ENCODE data around the gene SP2. TPM values are rescaled to one million over a fixed set of nuclear protein-coding genes. Genes with fewer than 3 reads are reported as not detected.

Gene SP2
- total RNA-seq, 1 donor from 2014 or later = 12.1 TPM

GRCh38 chr17:47916489-47917208 is 20.6 kb downstream of the SP2 start:
- Histone ChIP-seq H4K20me1 (ENCODE audit: insufficient read depth, low read length) (peaks cover 4% of the 10 kb centered on the region), H3K36me3 (ENCODE audit: insufficient read depth, low read length) (no peaks in the 10 kb centered on the region), H3K4me1 (ENCODE audit: insufficient read depth, low read length) (no peaks in the 10 kb centered on the region), H3K9me3 (ENCODE audit: insufficient read depth, low read depth, low read length) (no peaks in the 10 kb centered on the region), H3K9ac (ENCODE audit: low read length) (no peak overlapping the region), H3K4me3 (ENCODE audit: insufficient read depth, low read depth, low read length) (no peak overlapping the region), H3K27ac (ENCODE audit: low read depth, low read length) (no peak overlapping the region), H3K79me2 (ENCODE audit: insufficient read depth, low read length) (no peaks in the 10 kb centered on the region), H3K4me2 (ENCODE audit: low read length) (no peak overlapping the region), H2AFZ (ENCODE audit: low read depth, low read length) (no peak overlapping the region), H3K27me3 (ENCODE audit: insufficient read depth, low read length) (no peaks in the 10 kb centered on the region)
- no peaks in the 10 kb centered on the region for H3K27me3 Mint-ChIP-seq (ENCODE audit: low read depth, unreplicated experiment)
- H3K27ac Mint-ChIP-seq (ENCODE audit: unreplicated experiment) = no peak overlapping the region
- H3K4me3 Mint-ChIP-seq (ENCODE audit: unreplicated experiment) = no peak overlapping the region
- no peaks in the 10 kb centered on the region for H3K4me1 Mint-ChIP-seq (ENCODE audit: low read depth, unreplicated experiment)
- FAIRE-seq = no peak
- no peaks in the 10 kb centered on the region for H3K9me3 Mint-ChIP-seq (ENCODE audit: unreplicated experiment)
- DNase-seq (ENCODE audit: low read depth) = no peak
- no peak for TF ChIP-seq EZH2 (IDR thresholded peaks at IDR 0.05; ENCODE audit: insufficient read depth, low read length)
- TF ChIP-seq CTCF (IDR thresholded peaks at IDR 0.05; ENCODE audit: insufficient read depth, low read depth, low read length) = no peak
- peaks cover 9% of the 10 kb centered on the region for H3K36me3 Mint-ChIP-seq (ENCODE audit: low read depth, unreplicated experiment)

DNA sequence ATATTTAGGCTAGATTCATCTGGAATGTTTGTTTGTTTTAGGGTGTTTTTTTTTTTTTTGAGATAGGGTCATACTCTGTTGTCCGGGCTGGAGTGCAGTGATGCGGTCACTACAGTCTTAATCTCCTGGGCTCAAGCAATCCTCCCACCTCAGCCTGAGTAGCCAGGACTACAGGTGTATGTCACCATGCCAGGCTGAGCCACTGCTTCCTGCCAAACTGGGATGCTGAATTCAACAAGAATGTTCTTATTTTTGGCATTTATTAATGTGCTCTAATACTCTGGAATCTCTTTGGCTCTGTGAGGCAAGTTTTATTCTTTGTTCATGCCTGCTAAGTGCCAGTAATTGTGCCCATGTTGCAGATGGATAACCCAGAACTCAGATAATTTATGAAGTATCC is 21.5 kb downstream of the SP2 start:
- Histone ChIP-seq H3K79me2 (ENCODE audit: insufficient read depth, low read length) (no peaks in the 10 kb centered on the region), H3K36me3 (ENCODE audit: insufficient read depth, low read length) (no peaks in the 10 kb centered on the region), H2AFZ (ENCODE audit: low read depth, low read length) (no peak overlapping the region), H4K20me1 (ENCODE audit: insufficient read depth, low read length) (peaks cover 4% of the 10 kb centered on the region), H3K4me1 (ENCODE audit: insufficient read depth, low read length) (no peaks in the 10 kb centered on the region), H3K9ac (ENCODE audit: low read length) (no peak overlapping the region), H3K4me3 (ENCODE audit: insufficient read depth, low read depth, low read length) (no peak overlapping the region), H3K27ac (ENCODE audit: low read depth, low read length) (no peak overlapping the region), H3K27me3 (ENCODE audit: insufficient read depth, low read length) (no peaks in the 10 kb centered on the region), H3K9me3 (ENCODE audit: insufficient read depth, low read depth, low read length) (no peaks in the 10 kb centered on the region), H3K4me2 (ENCODE audit: low read length) (no peak overlapping the region)
- Mint-ChIP-seq H3K36me3 (ENCODE audit: low read depth, unreplicated experiment) (peaks cover 9% of the 10 kb centered on the region), H3K9me3 (ENCODE audit: unreplicated experiment) (no peaks in the 10 kb centered on the region), H3K27ac (ENCODE audit: unreplicated experiment) (no peak overlapping the region), H3K27me3 (ENCODE audit: low read depth, unreplicated experiment) (no peaks in the 10 kb centered on the region), H3K4me3 (ENCODE audit: unreplicated experiment) (no peak overlapping the region), H3K4me1 (ENCODE audit: low read depth, unreplicated experiment) (no peaks in the 10 kb centered on the region)
- FAIRE-seq (no peak), DNase-seq (ENCODE audit: low read depth) (no peak)
- TF ChIP-seq EZH2 (IDR thresholded peaks at IDR 0.05; ENCODE audit: insufficient read depth, low read length) (no peak), CTCF (IDR thresholded peaks at IDR 0.05; ENCODE audit: insufficient read depth, low read depth, low read length) (no peak)

GRCh38 chr17:47918006-47918405 is 22.0 kb downstream of the SP2 start:
- no peak for FAIRE-seq
- H3K9ac ChIP-seq (ENCODE audit: low read length) = no peak overlapping the region
- no peaks in the 10 kb centered on the region for H3K79me2 ChIP-seq (ENCODE audit: insufficient read depth, low read length)

More at GRCh38 chr17:47918006-47918405, 22.0 kb downstream of the SP2 start:
- Mint-ChIP-seq H3K4me1 (ENCODE audit: low read depth, unreplicated experiment) (no peaks in the 10 kb centered on the region), H3K9me3 (ENCODE audit: unreplicated experiment) (no peaks in the 10 kb centered on the region), H3K27ac (ENCODE audit: unreplicated experiment) (no peak overlapping the region), H3K4me3 (ENCODE audit: unreplicated experiment) (no peak overlapping the region), H3K36me3 (ENCODE audit: low read depth, unreplicated experiment) (peaks cover 9% of the 10 kb centered on the region), H3K27me3 (ENCODE audit: low read depth, unreplicated experiment) (no peaks in the 10 kb centered on the region)
- no peak for DNase-seq (ENCODE audit: low read depth)
- Histone ChIP-seq H3K4me2 (ENCODE audit: low read length) (no peak overlapping the region), H3K4me3 (ENCODE audit: insufficient read depth, low read depth, low read length) (no peak overlapping the region), H2AFZ (ENCODE audit: low read depth, low read length) (no peak overlapping the region), H4K20me1 (ENCODE audit: insufficient read depth, low read length) (peaks cover 4% of the 10 kb centered on the region), H3K4me1 (ENCODE audit: insufficient read depth, low read length) (no peaks in the 10 kb centered on the region), H3K36me3 (ENCODE audit: insufficient read depth, low read length) (no peaks in the 10 kb centered on the region), H3K9me3 (ENCODE audit: insufficient read depth, low read depth, low read length) (no peaks in the 10 kb centered on the region), H3K27ac (ENCODE audit: low read depth, low read length) (no peak overlapping the region), H3K27me3 (ENCODE audit: insufficient read depth, low read length) (no peaks in the 10 kb centered on the region)
- no peak for TF ChIP-seq EZH2 (IDR thresholded peaks at IDR 0.05; ENCODE audit: insufficient read depth, low read length)
- TF ChIP-seq CTCF (IDR thresholded peaks at IDR 0.05; ENCODE audit: insufficient read depth, low read depth, low read length) = no peak
